Keratinocyte (primary cell): Measurements from ENCODE around the gene MYOM1. TPM values are rescaled to one million over a fixed set of nuclear protein-coding genes. Genes with fewer than 3 reads are reported as not detected.
"Not testable (repeated sequence)": the region's sequence is repeated elsewhere in the genome, so short reads cannot be mapped to it uniquely, and the experiment has no call there.

Experiments
- DNase-seq: peaks from one replicate; pipeline ENCODE4 v3.0.0-alpha.2; 2011; ENCODE audit warnings: low read depth, missing footprints, low spot score
- FAIRE-seq: peaks from 2 replicates; lab custom pipeline; 2011; peaks lifted over from hg19 to GRCh38; lab: Jason Lieb, UNC
- H2AFZ ChIP-seq: 2 replicates; pipeline ENCODE4 v1.6.0; 2012; ENCODE audit warnings: low read length, control low read depth, inconsistent platforms; ENCODE audit not compliant: control insufficient read depth
- H3K27ac ChIP-seq: 2 replicates; pipeline ENCODE4 v1.5.1; 2011; ENCODE audit warnings: low read length; ENCODE audit not compliant: control insufficient read depth, insufficient read depth
- H3K27me3 ChIP-seq: 3 replicates; pipeline ENCODE4 v1.6.0; 2011; ENCODE audit warnings: low read length; ENCODE audit not compliant: control insufficient read depth, insufficient read depth; ENCODE audit errors: extremely low read depth
- H3K36me3 ChIP-seq, 2 experiments: 2 replicates in 1 of 2; 3 replicates in 1 of 2; pipeline ENCODE4 v1.5.1; 2011; ENCODE audit warnings: low read length in 2 of 2, mild to moderate bottlenecking in 1 of 2; ENCODE audit not compliant: control insufficient read depth in 2 of 2, insufficient read depth in 2 of 2; ENCODE audit errors: extremely low read depth in 1 of 2
- H3K4me1 ChIP-seq: 3 replicates; pipeline ENCODE4 v1.5.1; 2011; ENCODE audit warnings: low read length; ENCODE audit not compliant: control insufficient read depth, insufficient read depth; ENCODE audit errors: extremely low read depth
- H3K4me2 ChIP-seq: 3 replicates; pipeline ENCODE4 v1.6.0; 2011; ENCODE audit warnings: low read depth, low read length; ENCODE audit not compliant: control insufficient read depth, insufficient read depth; ENCODE audit errors: extremely low read depth
- H3K4me3 ChIP-seq, 3 experiments: fragments of 200-600 bp in 1 of 3; sonication (generic) in 1 of 3; 2 replicates in 2 of 3; 3 replicates in 1 of 3; pipeline ENCODE4 v1.5.1; 2011 to 2016; ENCODE audit warnings: low read length in 3 of 3, mild to moderate bottlenecking in 3 of 3, control low read depth in 2 of 3, inconsistent platforms in 1 of 3, low read depth in 1 of 3, mixed read lengths in 1 of 3, mixed run types in 1 of 3, moderate library complexity in 1 of 3; ENCODE audit not compliant: control insufficient read depth in 2 of 3, insufficient read depth in 2 of 3; ENCODE audit errors: extremely low read depth in 1 of 3
- H3K79me2 ChIP-seq: 2 replicates; pipeline ENCODE4 v1.6.0; 2012; ENCODE audit warnings: low read length; ENCODE audit not compliant: control insufficient read depth, insufficient read depth
- H3K9ac ChIP-seq: 3 replicates; pipeline ENCODE4 v1.6.0; 2011; ENCODE audit warnings: low read length; ENCODE audit not compliant: control insufficient read depth, insufficient read depth; ENCODE audit errors: extremely low read depth
- H3K9me1 ChIP-seq: 3 replicates; pipeline ENCODE4 v1.6.0; 2011; ENCODE audit warnings: low read length; ENCODE audit not compliant: control insufficient read depth, insufficient read depth; ENCODE audit errors: extremely low read depth
- H3K9me3 ChIP-seq: 2 replicates; pipeline ENCODE4 v1.5.1; 2012; ENCODE audit warnings: low read depth, low read length; ENCODE audit not compliant: control insufficient read depth
- H4K20me1 ChIP-seq: 3 replicates; pipeline ENCODE4 v1.6.0; 2011; ENCODE audit warnings: low read length; ENCODE audit not compliant: control insufficient read depth, insufficient read depth; ENCODE audit errors: extremely low read depth
- EZH2 ChIP-seq: IDR thresholded peaks from one replicate; pipeline ENCODE4 v1.6.1; 2012; ENCODE audit warnings: inconsistent platforms, mild to moderate bottlenecking, low read length, moderate library complexity
- dilution Hi-C: fragments of 300-500 bp; cut with MboI; formaldehyde crosslinking; loops from one replicate; pipeline ENCODE4 v1.7.0; 2020; ENCODE audit warnings: low sequenced_read_pairs; ENCODE audit not compliant: extremely low pct_ligation_motif_present
- polyA plus RNA-seq, 5 experiments: library from polyadenylated mRNA; depleted of rRNA in 3 of 5; stranded (reverse) in 3 of 5; stranded (forward) in 1 of 5; unstranded in 1 of 5; fragments of >200 nt; gene quantifications; 1 replicate in 1 of 5; 2 replicates in 3 of 5; 3 replicates in 1 of 5; pipeline versions ENCODE4 v1.2.1 to v1.2.3, GENCODE V29; 2011 to 2012; ENCODE audit warnings: missing spikeins in 2 of 5, low read depth in 1 of 5, low replicate concordance in 1 of 5
- TF ChIP-seq, protein P1 (sequence below), 3 experiments: IDR thresholded peaks in 1 of 3; conservative IDR thresholded peaks in 1 of 3; optimal IDR thresholded peaks in 1 of 3; 2 replicates in 2 of 3; 3 replicates in 1 of 3; pipeline versions ENCODE3 to v1.5.1; 2011; ENCODE audit warnings: low read length in 3 of 3, mild to moderate bottlenecking in 3 of 3, moderate library complexity in 2 of 3, control low read depth in 1 of 3, inconsistent platforms in 1 of 3; ENCODE audit not compliant: insufficient read depth in 2 of 3; ENCODE audit errors: extremely low read depth in 1 of 3

The MYOM1 gene
- polyA plus RNA-seq, 1 donor (not counting 4 experiments of a cell fraction or from before 2014, with no cell fraction given): 0.03 TPM

DNA sequence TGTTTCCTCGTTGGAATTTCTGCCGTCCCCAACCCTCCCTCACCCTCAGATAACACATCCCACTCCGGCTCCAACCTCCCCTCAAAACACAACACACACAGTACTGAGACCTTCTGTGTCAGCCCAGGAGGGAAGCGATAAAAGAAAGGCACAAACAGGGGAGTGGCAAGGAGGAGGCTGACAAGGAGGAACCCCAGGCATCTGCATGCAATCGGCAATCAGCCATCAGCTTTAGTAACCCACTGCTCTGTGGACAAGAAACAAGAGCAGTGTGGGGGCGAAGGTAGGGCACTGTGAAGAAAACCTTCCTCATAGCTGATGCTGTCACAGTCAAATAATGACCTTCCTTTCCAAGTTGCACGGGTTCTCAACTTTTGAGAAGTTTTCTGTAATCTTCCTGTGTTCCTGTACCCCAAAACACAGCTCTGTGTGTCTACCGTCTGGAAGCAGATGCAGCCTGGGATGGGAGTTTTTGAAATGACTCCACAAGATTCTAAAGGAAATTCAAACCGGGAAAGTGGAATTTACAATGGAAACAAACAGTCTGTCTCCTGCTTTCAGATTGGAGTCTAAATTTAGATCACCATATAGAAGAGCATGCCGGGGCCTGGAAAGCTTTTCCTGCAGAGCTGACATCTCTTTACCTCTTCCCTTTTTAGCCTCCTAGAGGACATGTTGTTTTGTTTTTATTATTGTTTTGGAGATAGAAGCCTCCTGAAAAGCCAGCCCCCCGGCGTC, 190.4 kb downstream of the MYOM1 start:
- H3K9me3 ChIP-seq: no peaks in the 10 kb centered on the region
- peak overlapping the region; percentile 39 for H2AFZ ChIP-seq
- H3K79me2 ChIP-seq: no peaks in the 10 kb centered on the region
- no peaks in the 10 kb centered on the region for H3K4me1 ChIP-seq
- FAIRE-seq (no peak), DNase-seq (no peak)
- H3K4me2 ChIP-seq: no peak overlapping the region
- no peak overlapping the region for H3K9ac ChIP-seq
- no peak overlapping the region for H3K4me3 ChIP-seq
- no peaks in the 10 kb centered on the region for H3K9me1 ChIP-seq
- dilution Hi-C loops: no loop called here
- TF ChIP-seq, protein P1, sequence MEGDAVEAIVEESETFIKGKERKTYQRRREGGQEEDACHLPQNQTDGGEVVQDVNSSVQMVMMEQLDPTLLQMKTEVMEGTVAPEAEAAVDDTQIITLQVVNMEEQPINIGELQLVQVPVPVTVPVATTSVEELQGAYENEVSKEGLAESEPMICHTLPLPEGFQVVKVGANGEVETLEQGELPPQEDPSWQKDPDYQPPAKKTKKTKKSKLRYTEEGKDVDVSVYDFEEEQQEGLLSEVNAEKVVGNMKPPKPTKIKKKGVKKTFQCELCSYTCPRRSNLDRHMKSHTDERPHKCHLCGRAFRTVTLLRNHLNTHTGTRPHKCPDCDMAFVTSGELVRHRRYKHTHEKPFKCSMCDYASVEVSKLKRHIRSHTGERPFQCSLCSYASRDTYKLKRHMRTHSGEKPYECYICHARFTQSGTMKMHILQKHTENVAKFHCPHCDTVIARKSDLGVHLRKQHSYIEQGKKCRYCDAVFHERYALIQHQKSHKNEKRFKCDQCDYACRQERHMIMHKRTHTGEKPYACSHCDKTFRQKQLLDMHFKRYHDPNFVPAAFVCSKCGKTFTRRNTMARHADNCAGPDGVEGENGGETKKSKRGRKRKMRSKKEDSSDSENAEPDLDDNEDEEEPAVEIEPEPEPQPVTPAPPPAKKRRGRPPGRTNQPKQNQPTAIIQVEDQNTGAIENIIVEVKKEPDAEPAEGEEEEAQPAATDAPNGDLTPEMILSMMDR (optimal IDR thresholded peaks at IDR 0.05 in 1 of 3, IDR thresholded peaks at IDR 0.05 in 1 of 3, conservative IDR thresholded peaks at IDR 0.05 in 1 of 3; ENCODE audit: extremely low read depth in 1 of 3, insufficient read depth in 2 of 3, low read length in 3 of 3): no peak
- H3K36me3 ChIP-seq: no peaks in the 10 kb centered on the region
- no peaks in the 10 kb centered on the region for H3K27me3 ChIP-seq
- H4K20me1 ChIP-seq: no peaks in the 10 kb centered on the region
- H3K27ac ChIP-seq: no peak overlapping the region

- H3K9me3 ChIP-seq, H3K9ac ChIP-seq, dilution Hi-C loops, H3K27me3 ChIP-seq, H4K20me1 ChIP-seq, H3K4me3 ChIP-seq, H3K79me2 ChIP-seq, H3K36me3 ChIP-seq, H3K4me2 ChIP-seq, H2AFZ ChIP-seq, DNase-seq, H3K9me1 ChIP-seq, H3K4me1 ChIP-seq, H3K27ac ChIP-seq, FAIRE-seq: not testable (repeated sequence)
Measured at GRCh38 chr18:3028115-3028514, 191.7 kb downstream of the MYOM1 start.

GRCh38 chr18:3027370-3027891, 192.3 kb downstream of the MYOM1 start:
- Histone ChIP-seq H3K4me2 (no peak overlapping the region), H3K9ac (no peak overlapping the region), H2AFZ (no peak overlapping the region), H3K36me3 (no peaks in the 10 kb centered on the region), H3K27ac (no peak overlapping the region), H3K9me1 (no peaks in the 10 kb centered on the region), H4K20me1 (no peaks in the 10 kb centered on the region), H3K27me3 (no peaks in the 10 kb centered on the region), H3K9me3 (no peaks in the 10 kb centered on the region), H3K4me3 (no peak overlapping the region), H3K79me2 (no peaks in the 10 kb centered on the region), H3K4me1 (no peaks in the 10 kb centered on the region)
- no peak for DNase-seq
- no peak for FAIRE-seq
- TF ChIP-seq, protein P1 (optimal IDR thresholded peaks at IDR 0.05 in 1 of 3, IDR thresholded peaks at IDR 0.05 in 1 of 3, conservative IDR thresholded peaks at IDR 0.05 in 1 of 3; ENCODE audit: extremely low read depth in 1 of 3, insufficient read depth in 2 of 3, low read length in 3 of 3): no peak
- TF ChIP-seq EZH2: no peak
- dilution Hi-C loops: no loop called here
